ENCODE results near the gene SERGEF.
"Not testable (repeated sequence)": the region's sequence is repeated elsewhere in the genome, so short reads cannot be mapped to it uniquely, and the experiment has no call there.

Gene SERGEF

DNA sequence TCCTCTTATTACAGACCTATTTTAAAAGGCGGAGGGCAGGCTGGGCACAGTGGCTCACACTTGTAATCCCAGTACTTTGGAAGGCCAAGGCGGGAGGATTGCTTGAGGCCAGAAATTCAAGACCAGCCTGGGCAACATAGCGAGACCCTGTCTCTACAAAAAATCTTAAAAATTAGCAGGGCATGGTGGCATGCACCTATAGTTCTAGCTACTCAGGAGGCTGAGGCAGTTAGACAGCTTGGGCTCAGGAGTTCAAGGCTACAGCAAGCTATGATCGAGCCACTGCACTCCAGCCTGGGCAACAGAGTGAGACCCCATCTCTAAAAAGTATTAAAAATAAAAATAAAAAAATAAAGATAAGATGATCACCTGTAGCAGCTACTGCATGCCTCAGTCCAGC lies 12.7 kb downstream of the SERGEF start:
- not testable (repeated sequence) for DNase-seq (ENCODE audit: low spot score)

GRCh38 chr11:17992916-17993315 lies 19.9 kb downstream of the SERGEF start:
- DNase-seq (ENCODE audit: low spot score): no peak

- peak; percentile 63 for DNase-seq (ENCODE audit: low spot score)
Measured at GRCh38 chr11:17991783-17992433, 20.9 kb downstream of the SERGEF start.

DNA sequence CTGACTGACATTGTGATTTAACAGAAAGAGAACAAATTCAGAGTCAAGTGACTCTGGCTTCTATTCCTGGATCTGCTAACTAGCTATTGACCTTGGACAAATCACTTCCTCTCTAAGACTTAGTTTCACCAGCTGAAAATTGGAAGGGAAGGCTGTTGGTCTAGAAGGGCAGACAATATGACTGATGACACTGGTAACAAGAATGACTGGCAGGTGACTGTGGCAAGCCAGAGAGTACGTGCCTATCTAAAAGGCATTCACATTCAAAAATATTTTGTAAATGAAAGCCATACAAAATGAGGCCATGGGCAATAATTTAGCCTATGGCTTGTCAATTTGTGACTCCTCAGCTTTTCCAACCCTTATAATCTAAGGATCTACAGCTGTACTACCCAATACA lies 23.5 kb downstream of the SERGEF start:
- DNase-seq (ENCODE audit: low spot score): no peak

DNA sequence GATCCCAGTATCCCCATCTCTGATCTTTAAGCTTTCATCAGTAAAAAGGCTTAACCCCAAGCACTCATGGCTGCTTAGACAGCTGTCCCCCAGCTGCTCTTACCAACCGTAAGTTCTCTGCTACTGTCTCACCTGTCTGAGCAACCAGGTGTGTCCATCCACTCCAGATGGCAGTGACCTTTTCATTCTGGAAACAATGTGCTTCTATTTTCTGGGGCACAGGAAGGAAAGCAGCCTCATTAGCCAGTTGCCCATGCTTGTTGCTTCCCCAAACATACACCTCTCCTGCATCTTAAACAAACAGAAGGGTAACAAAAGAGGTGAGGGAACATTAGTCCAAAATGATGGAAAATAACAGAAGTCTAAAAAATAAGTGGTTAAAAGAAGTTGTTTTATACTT lies 24.4 kb downstream of the SERGEF start:
- no peak for DNase-seq (ENCODE audit: low spot score)

DNA sequence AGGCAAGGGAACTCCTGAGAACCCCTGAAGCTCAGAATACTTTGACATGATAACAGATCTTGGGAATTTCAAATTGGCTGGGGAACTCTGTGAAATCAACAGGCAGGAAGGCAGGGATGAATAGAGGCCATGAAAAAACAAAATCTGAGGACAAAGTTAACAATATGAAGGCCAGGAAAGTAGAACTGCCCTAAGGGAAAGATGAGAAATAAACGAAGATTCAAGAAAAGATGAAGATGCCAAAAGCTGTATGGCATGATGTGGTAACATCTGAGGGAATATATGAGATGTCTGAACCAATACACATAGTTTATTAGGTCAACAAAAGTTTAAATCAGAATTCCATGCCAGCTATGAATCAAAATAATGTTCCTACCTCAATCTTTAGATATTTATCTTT lies 25.0 kb downstream of the SERGEF start:
- DNase-seq (ENCODE audit: low spot score): no peak

GRCh38 chr11:17986711-17987220 lies 26.1 kb downstream of the SERGEF start:
- DNase-seq (ENCODE audit: low spot score): no peak

DNA sequence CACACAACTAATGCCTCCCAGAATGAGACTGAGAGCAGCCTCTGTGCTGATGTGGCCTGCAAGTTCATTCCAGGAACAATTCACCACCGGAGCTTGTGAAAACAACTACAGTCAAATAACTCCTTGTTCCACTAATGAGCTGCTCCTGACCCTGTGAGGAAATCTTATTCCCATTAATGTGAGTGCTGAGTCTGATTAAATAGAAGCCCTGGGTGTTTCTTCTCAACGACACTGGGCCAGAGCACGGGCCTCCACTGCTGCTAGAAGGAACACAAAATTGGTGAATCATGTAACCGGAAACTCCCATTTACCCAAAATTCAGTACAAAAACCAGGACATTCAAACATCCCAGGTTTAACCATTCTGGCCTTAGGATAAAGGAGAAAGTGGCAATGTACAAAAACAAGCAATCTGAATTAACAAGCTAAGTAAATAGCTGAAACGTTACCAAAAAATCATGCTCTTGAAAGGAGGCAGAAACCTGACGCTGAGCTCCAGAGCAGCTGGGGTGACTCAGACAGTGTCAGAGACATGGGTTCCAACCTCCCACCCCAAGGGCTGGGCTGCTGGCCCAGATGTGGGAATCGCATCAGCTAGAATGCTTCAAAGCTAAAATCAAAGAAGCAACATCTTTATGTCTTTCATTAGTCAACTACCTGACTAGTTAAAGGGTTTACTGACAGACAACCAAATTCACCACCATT lies 26.7 kb downstream of the SERGEF start:
- DNase-seq (ENCODE audit: low spot score): no peak

- no peak for DNase-seq (ENCODE audit: low spot score)
Measured at GRCh38 chr11:17985517-17985916, 27.3 kb downstream of the SERGEF start.

GRCh38 chr11:17983569-17983968 lies 29.3 kb downstream of the SERGEF start:
- DNase-seq (ENCODE audit: low spot score): no peak

DNA sequence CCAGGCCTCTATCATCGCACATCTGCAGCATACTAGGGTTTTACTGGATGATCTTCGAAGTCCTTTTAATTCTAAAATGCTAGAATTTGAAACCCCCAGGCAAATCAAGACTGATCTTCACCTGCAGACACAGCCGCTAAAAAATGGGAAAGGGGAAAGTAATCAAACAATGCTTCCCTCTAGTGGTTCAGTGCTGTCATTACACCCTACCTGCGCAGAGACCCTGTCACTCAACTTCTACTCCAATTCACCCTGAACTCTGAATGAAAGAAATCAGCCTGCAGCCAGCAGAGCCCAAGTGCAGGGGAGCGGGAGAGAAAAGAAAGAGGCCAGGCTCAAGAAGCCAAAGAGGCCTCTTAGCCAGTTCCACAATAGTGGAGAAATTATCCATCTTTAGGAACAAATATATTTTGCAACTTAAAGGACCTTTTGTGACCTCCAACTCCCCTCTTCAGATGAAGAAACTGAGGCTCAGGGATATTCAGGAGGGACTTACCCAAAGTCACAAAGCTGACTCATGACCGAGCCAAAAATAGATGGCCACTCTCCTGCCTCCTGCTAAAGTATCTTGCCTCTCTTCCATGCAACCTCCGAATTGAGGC lies 33.0 kb downstream of the SERGEF start:
- peak; percentile 53 for DNase-seq (ENCODE audit: low spot score)

- DNase-seq (ENCODE audit: low spot score): no peak
Measured at GRCh38 chr11:17978553-17979287, 34.1 kb downstream of the SERGEF start.

DNA sequence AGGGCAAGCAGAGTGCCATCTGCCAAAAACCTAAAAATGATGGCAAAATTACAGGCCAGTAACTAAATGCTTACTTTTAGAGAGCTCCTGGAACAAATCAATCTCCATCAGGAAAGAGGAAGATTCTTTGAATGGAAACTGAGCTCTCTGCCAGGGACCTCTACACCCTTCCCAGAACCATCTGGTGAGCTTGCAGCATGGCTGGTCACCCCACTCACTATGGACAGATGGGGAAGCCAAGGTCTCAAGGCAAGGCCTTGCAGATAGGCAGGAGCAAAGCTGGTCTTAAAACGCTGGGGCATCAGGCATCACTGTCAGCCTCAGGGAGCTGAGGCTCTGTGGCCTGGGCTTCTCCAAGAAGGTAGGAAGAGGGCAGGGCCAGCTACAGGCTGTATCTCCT lies 36.2 kb downstream of the SERGEF start:
- DNase-seq (ENCODE audit: low spot score): no peak

GRCh38 chr11:17974246-17974645 lies 38.6 kb downstream of the SERGEF start:
- no peak for DNase-seq (ENCODE audit: low spot score)

- DNase-seq (ENCODE audit: low spot score): no peak
Measured at GRCh38 chr11:17972987-17973386, 39.9 kb downstream of the SERGEF start.

GRCh38 chr11:17968206-17968605 lies 44.6 kb downstream of the SERGEF start:
- no peak for DNase-seq (ENCODE audit: low spot score)

GRCh38 chr11:17967661-17968060 lies 45.2 kb downstream of the SERGEF start:
- no peak for DNase-seq (ENCODE audit: low spot score)

DNA sequence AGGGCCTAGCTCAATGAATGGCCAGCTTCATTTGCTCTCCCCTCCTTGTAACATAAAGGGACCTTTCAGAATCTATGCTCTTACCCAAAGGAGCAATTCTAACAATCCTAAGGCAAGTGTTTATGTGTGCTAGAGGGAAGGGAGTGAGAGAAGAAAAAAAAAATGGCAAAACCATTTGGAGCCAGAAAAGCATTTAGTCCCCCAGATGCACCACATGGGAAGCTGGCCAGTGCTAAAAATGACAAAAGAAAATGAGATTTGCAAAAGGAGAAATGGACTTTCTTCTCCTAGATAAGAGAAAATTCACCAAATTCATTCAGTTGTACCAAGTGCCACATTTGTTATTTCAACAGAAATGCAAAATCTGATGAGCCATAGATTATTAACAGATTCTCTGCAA lies 52.8 kb downstream of the SERGEF start:
- no peak for DNase-seq (ENCODE audit: low spot score)

GRCh38 chr11:17958446-17958845 lies 54.4 kb downstream of the SERGEF start:
- no peak for DNase-seq (ENCODE audit: low spot score)

- DNase-seq (ENCODE audit: low spot score): no peak
Measured at GRCh38 chr11:17954395-17955252, 58.2 kb downstream of the SERGEF start.

DNA sequence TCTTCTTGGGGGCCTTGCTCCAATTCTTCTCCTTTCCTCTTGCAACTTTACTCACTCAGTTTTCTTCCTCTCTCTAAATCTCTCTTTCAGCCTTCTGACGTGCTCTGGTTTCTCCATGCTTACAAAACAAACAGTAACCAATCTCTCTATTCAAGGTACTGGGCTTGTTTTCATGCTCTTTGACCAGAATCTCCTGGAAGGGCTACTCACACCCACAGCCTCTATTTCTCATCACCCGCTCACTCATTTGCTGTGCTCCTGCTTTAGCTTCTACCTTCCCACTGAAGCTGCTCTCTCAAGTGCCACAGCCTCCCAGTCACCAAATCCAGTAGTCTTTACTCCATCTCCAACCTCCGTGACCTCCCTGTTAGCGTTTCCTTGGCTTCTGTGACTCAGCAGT lies 60.4 kb downstream of the SERGEF start:
- DNase-seq (ENCODE audit: low spot score): no peak
